GM06990 (cell line): ENCODE data around the gene LCE3E.

ENCODE experiments used
- DNase-seq: peaks from one replicate; pipeline ENCODE4 v3.0.0-alpha.2; 2011; ENCODE audit not compliant: insufficient read length; ENCODE audit errors: extremely low read depth
- H3K27me3 ChIP-seq: replicated peaks from 2 replicates; pipeline ENCODE4 v1.6.0; 2011; ENCODE audit warnings: low read length; ENCODE audit not compliant: control insufficient read depth, insufficient read depth
- H3K36me3 ChIP-seq: 2 replicates; pipeline ENCODE4 v1.5.1; 2011; ENCODE audit warnings: low read length; ENCODE audit not compliant: control insufficient read depth, insufficient read depth
- H3K4me3 ChIP-seq: replicated peaks from 2 replicates; pipeline ENCODE4 v1.5.1; 2011; ENCODE audit warnings: low read depth, mild to moderate bottlenecking, control low read depth, low read length
- CTCF ChIP-seq: IDR thresholded peaks from 2 replicates; pipeline ENCODE4 v1.5.1; 2011; ENCODE audit warnings: low read length, control low read depth, mild to moderate bottlenecking, inconsistent platforms; ENCODE audit not compliant: insufficient read depth, poor library complexity, severe bottlenecking

The LCE3E gene

GRCh38 chr1:152566681-152567080 is at the start of gene LCE3E:
Gene LCE3E (minus strand): TSS chr1:152566780. CDS start chr1:152566208, 572 bp downstream.
- Histone ChIP-seq H3K36me3 (no peaks in the 10 kb centered on the region), H3K4me3 (no peak within 1 kb of the TSS), H3K27me3 (no peaks in the 10 kb centered on the region)
- no peak for DNase-seq
- no peak for TF ChIP-seq CTCF

GRCh38 chr1:152613511-152613910 is 46.9 kb upstream of the LCE3E start, which contains the start of gene LCE3B:
Gene LCE3B (plus strand): TSS chr1:152613811. CDS start chr1:152613811, 0 bp downstream.
- TF ChIP-seq CTCF, result no peak
- DNase-seq, result no peak
- no peak within 1 kb of the TSS for H3K4me3 ChIP-seq
- H3K36me3 ChIP-seq, result no peaks in the 10 kb centered on the region
- H3K27me3 ChIP-seq, result no peaks in the 10 kb centered on the region

- no peak for TF ChIP-seq CTCF
- Histone ChIP-seq H3K27me3 (no peaks in the 10 kb centered on the region), H3K4me3 (no peak within 1 kb of the TSS), H3K36me3 (no peaks in the 10 kb centered on the region)
- DNase-seq, result no peak
These were observed 33.4 kb upstream of the LCE3E start, which contains the start of gene LCE3C for GRCh38 chr1:152599934-152600333. Gene LCE3C (plus strand): TSS chr1:152600234. CDS start chr1:152600732, 498 bp downstream.

GRCh38 chr1:152596986-152597385 is 30.4 kb upstream of the LCE3E start:
- Histone ChIP-seq H3K27me3 (no peaks in the 10 kb centered on the region), H3K4me3 (no peak overlapping the region), H3K36me3 (no peaks in the 10 kb centered on the region)
- no peak for DNase-seq
- no peak for TF ChIP-seq CTCF

- no peak for TF ChIP-seq CTCF
- H3K4me3 ChIP-seq, result no peak overlapping the region
- no peak for DNase-seq
- no peaks in the 10 kb centered on the region for H3K27me3 ChIP-seq
- no peaks in the 10 kb centered on the region for H3K36me3 ChIP-seq
These were observed 19.0 kb upstream of the LCE3E start for GRCh38 chr1:152585586-152585985.

- Histone ChIP-seq H3K36me3 (no peaks in the 10 kb centered on the region), H3K27me3 (no peaks in the 10 kb centered on the region), H3K4me3 (no peak overlapping the region)
- no peak for DNase-seq
- no peak for TF ChIP-seq CTCF
These were observed 16.1 kb upstream of the LCE3E start for GRCh38 chr1:152582647-152583046.
